ENCODE measurements around the gene MINDY4. TPM values are rescaled to one million over a fixed set of nuclear protein-coding genes. Genes with fewer than 3 reads are reported as not detected.

MINDY4 gene
- total RNA-seq, 1 donor from 2014 or later = 4.4 TPM

DNA sequence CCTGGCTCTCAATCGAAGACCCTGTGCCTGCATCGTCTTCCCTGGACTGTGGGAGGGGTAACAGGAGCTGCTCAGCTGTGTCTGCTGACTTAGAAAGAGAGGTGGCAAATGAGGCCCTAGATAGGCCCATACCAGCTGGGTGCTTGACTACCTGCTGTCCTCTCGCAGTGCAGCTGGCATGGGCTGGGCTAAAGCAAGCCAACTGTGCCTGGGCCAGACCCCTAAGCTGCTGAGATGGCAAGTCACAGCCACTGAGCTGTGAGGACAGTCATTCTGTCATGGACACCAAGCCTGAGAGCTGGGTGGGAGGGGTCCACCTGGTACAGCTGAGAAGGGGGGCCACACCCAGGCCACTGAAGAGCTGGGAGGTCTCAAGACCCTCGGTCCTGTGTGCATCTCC is 94.6 kb downstream of the MINDY4 start:
- no peak for DNase-seq (ENCODE audit: extremely low spot score, unreplicated experiment)
- Mint-ChIP-seq H3K4me1 (ENCODE audit: unreplicated experiment) (peaks cover 13% of the 10 kb centered on the region), H3K27me3 (ENCODE audit: unreplicated experiment) (peaks cover 3% of the 10 kb centered on the region), H3K27ac (ENCODE audit: unreplicated experiment) (no peak overlapping the region), H3K4me3 (ENCODE audit: unreplicated experiment) (no peak overlapping the region), H3K9me3 (ENCODE audit: unreplicated experiment) (no peaks in the 10 kb centered on the region), H3K36me3 (ENCODE audit: unreplicated experiment) (peaks cover 2% of the 10 kb centered on the region)
- TF ChIP-seq, protein P1, sequence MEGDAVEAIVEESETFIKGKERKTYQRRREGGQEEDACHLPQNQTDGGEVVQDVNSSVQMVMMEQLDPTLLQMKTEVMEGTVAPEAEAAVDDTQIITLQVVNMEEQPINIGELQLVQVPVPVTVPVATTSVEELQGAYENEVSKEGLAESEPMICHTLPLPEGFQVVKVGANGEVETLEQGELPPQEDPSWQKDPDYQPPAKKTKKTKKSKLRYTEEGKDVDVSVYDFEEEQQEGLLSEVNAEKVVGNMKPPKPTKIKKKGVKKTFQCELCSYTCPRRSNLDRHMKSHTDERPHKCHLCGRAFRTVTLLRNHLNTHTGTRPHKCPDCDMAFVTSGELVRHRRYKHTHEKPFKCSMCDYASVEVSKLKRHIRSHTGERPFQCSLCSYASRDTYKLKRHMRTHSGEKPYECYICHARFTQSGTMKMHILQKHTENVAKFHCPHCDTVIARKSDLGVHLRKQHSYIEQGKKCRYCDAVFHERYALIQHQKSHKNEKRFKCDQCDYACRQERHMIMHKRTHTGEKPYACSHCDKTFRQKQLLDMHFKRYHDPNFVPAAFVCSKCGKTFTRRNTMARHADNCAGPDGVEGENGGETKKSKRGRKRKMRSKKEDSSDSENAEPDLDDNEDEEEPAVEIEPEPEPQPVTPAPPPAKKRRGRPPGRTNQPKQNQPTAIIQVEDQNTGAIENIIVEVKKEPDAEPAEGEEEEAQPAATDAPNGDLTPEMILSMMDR (IDR thresholded peaks at IDR 0.05) = no peak

DNA sequence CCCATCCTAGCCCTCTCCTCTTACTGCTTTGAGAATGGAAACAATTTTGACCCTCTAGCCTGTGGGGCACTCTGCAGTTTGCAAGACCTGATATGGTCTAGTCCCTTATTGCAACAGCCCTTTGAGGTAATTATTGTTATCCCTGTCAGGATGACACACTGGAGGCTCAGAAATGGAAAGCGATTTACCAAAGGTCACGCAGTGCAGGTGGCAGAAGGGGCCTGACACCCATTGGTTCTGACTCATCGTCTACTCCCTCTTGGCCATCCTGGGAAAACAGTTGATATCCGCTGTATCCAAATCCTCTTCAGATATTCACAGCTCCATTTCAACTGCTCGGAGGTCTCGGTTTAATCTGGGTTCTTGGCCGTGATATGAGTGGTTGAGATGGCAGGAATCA is 95.7 kb downstream of the MINDY4 start:
- Mint-ChIP-seq H3K4me3 (ENCODE audit: unreplicated experiment) (no peak overlapping the region), H3K36me3 (ENCODE audit: unreplicated experiment) (peaks cover 2% of the 10 kb centered on the region), H3K4me1 (ENCODE audit: unreplicated experiment) (peaks cover 13% of the 10 kb centered on the region), H3K9me3 (ENCODE audit: unreplicated experiment) (no peaks in the 10 kb centered on the region), H3K27ac (ENCODE audit: unreplicated experiment) (no peak overlapping the region), H3K27me3 (ENCODE audit: unreplicated experiment) (peaks cover 3% of the 10 kb centered on the region)
- DNase-seq (ENCODE audit: extremely low spot score, unreplicated experiment) = no peak
- TF ChIP-seq, protein P1 (IDR thresholded peaks at IDR 0.05) = no peak

DNA sequence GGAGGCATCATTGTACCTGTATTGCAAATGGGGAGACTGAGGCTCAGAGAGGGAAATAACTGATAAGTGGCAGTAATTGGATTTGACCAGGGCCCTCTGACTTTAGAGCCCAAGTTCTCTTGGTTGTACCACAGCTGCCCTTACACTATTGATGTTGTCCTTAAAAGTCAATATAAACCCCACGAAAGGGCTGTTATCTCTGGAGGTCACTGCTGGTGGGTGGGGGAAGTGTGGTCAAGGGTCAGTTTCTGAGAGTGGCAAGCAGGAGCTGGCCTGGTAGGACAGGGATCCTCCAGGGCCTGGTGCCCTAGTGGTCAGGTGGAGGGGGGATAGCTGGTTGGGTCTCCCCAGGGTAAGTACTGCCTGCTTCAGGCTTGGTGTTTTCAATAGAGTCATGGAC is 96.3 kb downstream of the MINDY4 start:
- H3K4me1 Mint-ChIP-seq (ENCODE audit: unreplicated experiment) = peaks cover 13% of the 10 kb centered on the region
- TF ChIP-seq, protein P1 (IDR thresholded peaks at IDR 0.05) = no peak
- H3K36me3 Mint-ChIP-seq (ENCODE audit: unreplicated experiment) = peaks cover 2% of the 10 kb centered on the region
- H3K27ac Mint-ChIP-seq (ENCODE audit: unreplicated experiment) = no peak overlapping the region
- H3K9me3 Mint-ChIP-seq (ENCODE audit: unreplicated experiment) = no peaks in the 10 kb centered on the region
- peaks cover 3% of the 10 kb centered on the region for H3K27me3 Mint-ChIP-seq (ENCODE audit: unreplicated experiment)
- no peak overlapping the region for H3K4me3 Mint-ChIP-seq (ENCODE audit: unreplicated experiment)
- DNase-seq (ENCODE audit: extremely low spot score, unreplicated experiment) = no peak

DNA sequence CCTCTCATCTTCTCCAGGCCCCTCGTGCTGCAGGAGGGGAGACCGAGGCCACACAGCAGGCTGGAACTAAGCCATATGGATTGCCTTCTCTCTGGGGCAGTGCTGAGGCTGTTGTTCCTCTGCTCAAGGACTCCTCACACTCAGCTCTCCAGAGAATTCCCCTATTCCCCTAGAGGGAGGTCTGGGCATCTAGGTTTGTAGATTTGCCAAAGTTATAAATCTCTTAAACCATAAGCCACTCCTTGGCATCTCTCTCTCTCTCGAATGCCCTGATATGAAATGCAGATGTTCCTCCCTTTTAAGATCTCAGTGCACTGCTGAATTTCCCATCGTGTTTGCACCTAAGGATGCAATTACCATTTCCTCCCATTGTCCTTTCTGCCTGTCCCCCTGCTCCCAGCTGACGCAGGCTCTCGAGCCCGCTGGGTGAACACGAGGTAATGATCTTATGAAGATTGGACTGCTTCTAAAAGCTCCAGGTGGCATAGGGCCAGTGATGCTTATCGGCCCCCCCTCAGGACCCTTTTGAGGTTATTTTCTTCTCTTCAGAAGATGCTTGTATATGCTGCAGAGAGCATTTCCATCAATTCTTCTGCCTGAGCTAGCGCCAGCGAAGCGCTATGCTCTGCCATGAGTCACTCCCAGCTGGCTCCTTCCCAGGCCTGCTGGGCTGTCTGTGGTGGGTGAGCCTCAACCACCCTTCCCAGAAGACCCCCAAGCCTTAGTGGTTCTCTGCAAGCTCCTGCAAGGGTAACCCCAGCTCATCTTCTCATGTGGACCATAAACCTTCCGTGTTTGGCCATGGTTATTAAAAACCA is 98.8 kb downstream of the MINDY4 start:
- peaks cover 2% of the 10 kb centered on the region for H3K9me3 Mint-ChIP-seq (ENCODE audit: unreplicated experiment)
- no peaks in the 10 kb centered on the region for H3K4me1 Mint-ChIP-seq (ENCODE audit: unreplicated experiment)
- no peak overlapping the region for H3K27ac Mint-ChIP-seq (ENCODE audit: unreplicated experiment)
- TF ChIP-seq, protein P1 (IDR thresholded peaks at IDR 0.05) = no peak
- no peak for DNase-seq (ENCODE audit: extremely low spot score, unreplicated experiment)
- peaks cover 2% of the 10 kb centered on the region for H3K36me3 Mint-ChIP-seq (ENCODE audit: unreplicated experiment)
- H3K27me3 Mint-ChIP-seq (ENCODE audit: unreplicated experiment) = peaks cover 3% of the 10 kb centered on the region
- H3K4me3 Mint-ChIP-seq (ENCODE audit: unreplicated experiment) = no peak overlapping the region

DNA sequence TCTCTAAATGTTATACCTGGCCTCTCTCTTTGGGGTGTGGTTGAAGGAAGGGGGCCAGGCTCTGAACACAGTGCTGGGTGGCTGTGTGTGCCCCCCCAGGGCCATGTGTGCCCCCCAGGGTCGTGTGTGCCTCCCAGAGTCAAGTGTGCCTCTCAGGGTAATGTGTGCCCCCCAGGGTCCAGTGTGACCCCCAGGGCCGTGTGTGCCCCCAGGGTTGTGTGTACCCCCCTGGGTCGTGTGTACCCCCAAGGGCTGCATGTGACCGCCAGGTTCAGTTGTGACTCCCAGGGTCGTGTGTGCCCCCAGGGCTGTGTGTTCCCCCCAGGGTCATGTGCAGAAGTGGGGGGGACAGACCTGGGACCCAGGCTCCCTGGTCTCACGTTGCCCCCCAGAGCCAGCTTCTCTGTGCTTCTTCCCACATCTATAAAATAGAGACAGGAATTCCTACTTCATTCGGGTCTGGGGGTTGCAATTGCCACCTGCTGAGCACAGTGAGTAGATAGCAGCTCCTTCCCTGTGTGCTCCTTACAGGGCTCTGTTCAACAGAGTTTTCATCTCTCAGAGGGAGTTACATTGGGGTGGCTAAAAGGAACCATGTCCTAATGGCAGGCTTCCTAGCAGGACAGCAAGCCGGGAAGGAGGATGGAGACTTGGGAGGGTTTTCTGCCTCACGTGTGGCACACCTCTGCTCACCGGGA is 99.8 kb downstream of the MINDY4 start:
- H3K27ac Mint-ChIP-seq (ENCODE audit: unreplicated experiment) = no peak overlapping the region
- H3K4me3 Mint-ChIP-seq (ENCODE audit: unreplicated experiment) = no peak overlapping the region
- TF ChIP-seq, protein P1 (IDR thresholded peaks at IDR 0.05) = no peak
- DNase-seq (ENCODE audit: extremely low spot score, unreplicated experiment) = no peak
- H3K27me3 Mint-ChIP-seq (ENCODE audit: unreplicated experiment) = peaks cover 3% of the 10 kb centered on the region
- H3K4me1 Mint-ChIP-seq (ENCODE audit: unreplicated experiment) = no peaks in the 10 kb centered on the region
- peaks cover 3% of the 10 kb centered on the region for H3K9me3 Mint-ChIP-seq (ENCODE audit: unreplicated experiment)
- H3K36me3 Mint-ChIP-seq (ENCODE audit: unreplicated experiment) = peaks cover 4% of the 10 kb centered on the region

Data from osteocyte (in vitro differentiated cells).